Right lobe of liver (tissue), 6 donors: Measurements from ENCODE around the gene HHIPL2. TPM values are rescaled to one million over a fixed set of nuclear protein-coding genes. Genes with fewer than 3 reads are reported as not detected.
A peak's percentile ranks its signal among the peaks of the same experiment; 100 is the strongest.

Experiments used
- ATAC-seq, 4 donors: fragments of 200-7000 bp; cut with Tn5 transposase; one replicate each; pipeline ENCODE4 v1.9.1; 2020; ENCODE audit warnings: mild to moderate bottlenecking in 4 of 4, moderate library complexity in 4 of 4
- DNase-seq, 3 donors: peaks; one replicate each; pipeline ENCODE4 v3.0.0-alpha.2; 2020
- H3K27ac ChIP-seq, 3 donors: fragments of 200-600 bp; one replicate each; pipeline ENCODE4 v1.8.0; 2022
- H3K27me3 ChIP-seq, 2 donors: fragments of 200-600 bp; one replicate each; pipeline ENCODE4 v1.8.0; 2022
- H3K36me3 ChIP-seq, 4 donors: fragments of 200-600 bp; sonication (generic) in 1 of 4; one replicate each; pipeline versions ENCODE4 v1.5.1 to v1.8.0; 2017 to 2022; ENCODE audit warnings: control low read depth in 1 of 4
- H3K4me1 ChIP-seq, 4 donors: fragments of 200-600 bp; sonication (generic) in 1 of 4; one replicate each; pipeline versions ENCODE4 v1.5.1 to v1.8.0; 2017 to 2022; ENCODE audit warnings: control low read depth in 1 of 4
- H3K4me3 ChIP-seq, 3 donors: fragments of 200-600 bp; one replicate each; pipeline ENCODE4 v1.8.0; 2022
- H3K9me3 ChIP-seq, 4 donors: fragments of 200-600 bp; sonication (generic) in 1 of 4; one replicate each; pipeline versions ENCODE4 v1.5.1 to v1.8.0; 2017 to 2022; ENCODE audit warnings: control low read depth in 1 of 4
- POLR2A ChIP-seq: fragments of 450-650 bp; IDR thresholded peaks from one replicate; pipeline ENCODE4 v1.6.1; 2017; ENCODE audit warnings: antibody characterized with exemption, mild to moderate bottlenecking
- WGBS: methylation state at CpG from one replicate; pipeline ENCODE4 v1.1.6; 2018; ENCODE audit warnings: low coverage, low lambda C conversion rate; ENCODE audit not compliant: insufficient coverage; ENCODE audit errors: missing lambda C conversion rate; 5-methylcytosine and 5-hydroxymethylcytosine counted together
- intact Hi-C, 2 donors: fragments of 100-400 bp; cut with DNase I; formaldehyde crosslinking; loops; one replicate each; pipeline versions ENCODE4 v1.11.2 to v1.14.1; 2022
- total RNA-seq, 6 experiments: library from RNA; depleted of rRNA in 2 of 6; stranded (reverse); fragments of >200 nt in 2 of 6; fragmentation: NEBNext Ultra II Directional in 3 of 6; extraction: Animal tissue kit (Norgen Biotek cat#: 25700) in 3 of 6; gene quantifications; one replicate each; pipeline versions ENCODE4 v1.1.0 to v1.2.4, GENCODE V29; 2016 to 2023
- TF ChIP-seq, protein P1 (sequence below), 4 donors: fragments of 200-600 bp in 3 of 4; fragments of 450-650 bp in 1 of 4; IDR thresholded peaks; one replicate each; pipeline versions ENCODE4 v1.5.1 to v1.8.0; 2016 to 2022; ENCODE audit warnings: antibody characterized with exemption in 4 of 4, mild to moderate bottlenecking in 2 of 4
- donor health status: DM: no; HTN: yes; CAD: no.
- donor health status: DM: no; HTN: no; CAD: no.
- donor health status: DM: no; HTN: no; CAD: no.
- donor health status: DM: no; HTN: yes; CAD: no.
- donor health status: DM: no; HTN: yes; CAD: no.

The HHIPL2 gene
- total RNA-seq, 6 experiments from 2014 or later: 1.6 TPM; not detected in 5

DNA sequence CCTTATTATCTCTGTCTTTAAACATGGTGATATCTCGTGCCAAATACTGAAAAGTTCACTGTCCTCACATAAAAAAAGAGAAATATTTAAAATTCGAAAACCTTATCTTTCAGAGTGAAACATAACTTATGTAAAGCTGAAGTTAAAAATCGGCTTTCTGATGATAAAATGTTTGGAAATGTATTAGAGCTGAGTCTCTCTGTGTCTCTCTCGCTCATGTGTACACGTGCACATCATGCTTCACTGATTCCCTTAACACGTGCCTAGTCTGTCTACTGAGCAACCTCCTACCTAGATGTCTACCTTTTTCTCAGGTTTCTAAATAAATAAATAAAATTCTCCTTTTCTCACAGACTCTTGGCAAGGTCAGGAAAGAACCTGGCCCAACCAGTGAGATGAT lies 17.1 kb downstream of the HHIPL2 start:
- no peaks in the 10 kb centered on the region for H3K27me3 ChIP-seq
- no peaks in the 10 kb centered on the region for H3K9me3 ChIP-seq
- H3K36me3 ChIP-seq: no peaks in the 10 kb centered on the region
- ATAC-seq (peak in 2 of 4 donors; percentile 40 to 57), DNase-seq (no peak)
- intact Hi-C loops: no loop called here
- TF ChIP-seq, protein P1, sequence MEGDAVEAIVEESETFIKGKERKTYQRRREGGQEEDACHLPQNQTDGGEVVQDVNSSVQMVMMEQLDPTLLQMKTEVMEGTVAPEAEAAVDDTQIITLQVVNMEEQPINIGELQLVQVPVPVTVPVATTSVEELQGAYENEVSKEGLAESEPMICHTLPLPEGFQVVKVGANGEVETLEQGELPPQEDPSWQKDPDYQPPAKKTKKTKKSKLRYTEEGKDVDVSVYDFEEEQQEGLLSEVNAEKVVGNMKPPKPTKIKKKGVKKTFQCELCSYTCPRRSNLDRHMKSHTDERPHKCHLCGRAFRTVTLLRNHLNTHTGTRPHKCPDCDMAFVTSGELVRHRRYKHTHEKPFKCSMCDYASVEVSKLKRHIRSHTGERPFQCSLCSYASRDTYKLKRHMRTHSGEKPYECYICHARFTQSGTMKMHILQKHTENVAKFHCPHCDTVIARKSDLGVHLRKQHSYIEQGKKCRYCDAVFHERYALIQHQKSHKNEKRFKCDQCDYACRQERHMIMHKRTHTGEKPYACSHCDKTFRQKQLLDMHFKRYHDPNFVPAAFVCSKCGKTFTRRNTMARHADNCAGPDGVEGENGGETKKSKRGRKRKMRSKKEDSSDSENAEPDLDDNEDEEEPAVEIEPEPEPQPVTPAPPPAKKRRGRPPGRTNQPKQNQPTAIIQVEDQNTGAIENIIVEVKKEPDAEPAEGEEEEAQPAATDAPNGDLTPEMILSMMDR (IDR thresholded peaks at IDR 0.05): no peak
- TF ChIP-seq POLR2A: no peak
- no peak overlapping the region for H3K4me3 ChIP-seq
- WGBS: 79% methylated on average over 6 of the region's 6 CpGs
- H3K4me1 ChIP-seq: peaks cover 0 to 8% (median 1%) of the 10 kb centered on the region in 4 donors
- peak overlapping the region in 1 of 3 donors; percentile 57 for H3K27ac ChIP-seq

DNA sequence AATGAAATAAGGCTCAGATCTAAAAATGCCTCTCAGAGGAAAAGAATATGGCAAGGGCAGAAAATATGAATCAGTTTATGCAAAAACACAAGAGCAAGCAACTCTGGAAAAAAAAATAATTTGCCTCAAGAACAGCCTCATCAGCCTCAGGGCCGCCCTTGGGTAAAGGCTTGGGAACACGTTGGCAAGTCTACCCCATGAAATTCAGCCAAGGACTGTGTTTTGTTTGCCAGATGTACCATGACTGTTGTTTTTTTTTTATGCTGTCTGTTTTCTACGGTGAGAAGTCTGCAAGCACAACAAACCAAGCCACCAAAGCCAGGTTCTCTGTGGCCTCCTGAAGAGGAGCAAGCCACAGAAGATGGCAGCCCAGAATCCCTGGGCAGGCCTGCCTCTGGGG lies 18.0 kb downstream of the HHIPL2 start:
- Histone ChIP-seq H3K4me3 (no peak overlapping the region), H3K27me3 (no peaks in the 10 kb centered on the region), H3K9me3 (no peaks in the 10 kb centered on the region), H3K4me1 (peaks cover 0 to 8% (median 1%) of the 10 kb centered on the region in 4 donors), H3K27ac (peak overlapping the region in 1 of 3 donors; percentile 57), H3K36me3 (no peaks in the 10 kb centered on the region)
- TF ChIP-seq, protein P1 (IDR thresholded peaks at IDR 0.05): no peak
- TF ChIP-seq POLR2A: no peak
- intact Hi-C loops: no loop called here
- ATAC-seq (peak; percentile 33 to 86 (median 76)), DNase-seq (no peak)
- WGBS: 33% methylated on average over 3 of the region's 3 CpGs

DNA sequence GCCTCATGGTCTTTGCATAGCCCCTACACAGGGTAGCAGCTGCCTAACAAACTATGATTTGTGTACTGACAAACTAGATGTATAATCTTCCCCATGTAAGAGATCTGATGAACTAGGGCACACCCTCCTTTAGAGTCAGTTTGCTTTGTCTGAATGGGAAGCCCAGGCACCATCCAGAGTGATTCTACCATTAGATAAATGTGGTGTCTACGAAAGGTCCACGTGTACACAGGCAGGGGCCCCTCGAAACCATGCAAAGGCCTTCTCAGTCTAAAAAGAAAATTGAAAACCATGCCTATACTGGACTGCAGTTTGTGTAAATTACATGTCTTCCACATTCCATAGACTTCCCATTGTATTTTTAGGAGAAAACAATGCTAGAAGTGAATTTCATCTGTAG lies 18.7 kb downstream of the HHIPL2 start:
- Histone ChIP-seq H3K27me3 (no peaks in the 10 kb centered on the region), H3K4me1 (peaks cover 0 to 8% (median 1%) of the 10 kb centered on the region in 4 donors), H3K4me3 (no peak overlapping the region), H3K36me3 (no peaks in the 10 kb centered on the region), H3K27ac (no peak overlapping the region), H3K9me3 (no peaks in the 10 kb centered on the region)
- TF ChIP-seq, protein P1 (IDR thresholded peaks at IDR 0.05): no peak
- no peak for TF ChIP-seq POLR2A
- DNase-seq (no peak), ATAC-seq (no peak)
- intact Hi-C loops: no loop called here
- WGBS: 89% methylated on average over 3 of the region's 3 CpGs

DNA sequence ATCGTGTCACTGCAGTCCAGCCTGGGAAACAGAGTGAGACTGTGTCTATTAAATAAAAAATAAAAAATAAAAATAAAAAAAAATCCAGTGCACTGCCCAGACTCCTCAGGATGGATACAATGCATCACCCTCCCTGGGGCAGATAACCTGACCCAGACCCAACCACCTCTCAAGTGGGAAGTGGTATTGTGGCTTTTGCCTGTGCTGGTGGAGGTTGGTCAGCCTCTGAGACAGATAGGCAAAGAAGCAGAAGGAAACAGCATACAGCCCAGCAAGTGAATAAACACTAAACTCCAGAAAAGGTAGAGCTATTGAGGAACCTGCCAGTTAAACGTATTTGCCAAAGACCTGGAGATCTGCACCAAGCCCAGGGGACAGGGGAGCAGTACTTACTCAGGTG lies 22.0 kb downstream of the HHIPL2 start:
- H3K4me1 ChIP-seq: peaks cover 0 to 20% (median 11%) of the 10 kb centered on the region in 4 donors
- no peak for DNase-seq
- intact Hi-C loops: no loop called here

More for the DNA sequence above, 22.0 kb downstream of the HHIPL2 start:
- Histone ChIP-seq H3K4me3 (no peak overlapping the region), H3K9me3 (no peaks in the 10 kb centered on the region), H3K27me3 (no peaks in the 10 kb centered on the region), H3K36me3 (no peaks in the 10 kb centered on the region), H3K27ac (no peak overlapping the region)
- 77% methylated on average over 2 of the region's 2 CpGs for WGBS
- no peak for ATAC-seq
- no peak for TF ChIP-seq POLR2A
- TF ChIP-seq, protein P1 (IDR thresholded peaks at IDR 0.05): no peak
